IPS-15b (cell line): ENCODE measurements around the gene SLCO2A1.

Source experiments
- H3K27me3 ChIP-seq: one replicate; pipeline ENCODE4 v1.6.1; 2013; ENCODE audit warnings: low read length; ENCODE audit not compliant: control insufficient read depth, insufficient read depth
- H3K36me3 ChIP-seq: one replicate; pipeline ENCODE4 v1.6.1; 2013; ENCODE audit warnings: low read length; ENCODE audit not compliant: control insufficient read depth, insufficient read depth
- H3K4me1 ChIP-seq: one replicate; pipeline ENCODE4 v1.6.1; 2013; ENCODE audit warnings: mild to moderate bottlenecking, low read length; ENCODE audit not compliant: control insufficient read depth, insufficient read depth
- H3K4me3 ChIP-seq: one replicate; pipeline ENCODE4 v1.5.1; 2013; ENCODE audit warnings: low read depth, low read length
- H3K9ac ChIP-seq: one replicate; pipeline ENCODE4 v1.6.1; 2013; ENCODE audit warnings: low read depth, mild to moderate bottlenecking, low read length
- H3K9me3 ChIP-seq: one replicate; pipeline ENCODE4 v1.6.1; 2013; ENCODE audit warnings: mild to moderate bottlenecking, low read length; ENCODE audit not compliant: control insufficient read depth, insufficient read depth

SLCO2A1 gene

GRCh38 chr3:133992951-133993620 is 36.6 kb downstream of the SLCO2A1 start:
- Histone ChIP-seq H3K27me3 (peaks cover 37% of the 10 kb centered on the region), H3K9ac (no peak overlapping the region), H3K4me1 (peaks cover 26% of the 10 kb centered on the region), H3K4me3 (no peak overlapping the region), H3K36me3 (no peaks in the 10 kb centered on the region), H3K9me3 (no peaks in the 10 kb centered on the region)

- no peaks in the 10 kb centered on the region for H3K36me3 ChIP-seq
- H3K9me3 ChIP-seq = no peaks in the 10 kb centered on the region
- no peak overlapping the region for H3K4me3 ChIP-seq
- peaks cover 28% of the 10 kb centered on the region for H3K4me1 ChIP-seq
- H3K9ac ChIP-seq = no peak overlapping the region
- H3K27me3 ChIP-seq = peaks cover 32% of the 10 kb centered on the region
Observed at GRCh38 chr3:133992381-133992780, 37.3 kb downstream of the SLCO2A1 start.

- Histone ChIP-seq H3K9ac (no peak overlapping the region), H3K27me3 (peaks cover 26% of the 10 kb centered on the region), H3K9me3 (no peaks in the 10 kb centered on the region), H3K4me1 (peaks cover 29% of the 10 kb centered on the region), H3K4me3 (no peak overlapping the region), H3K36me3 (no peaks in the 10 kb centered on the region)
Observed at GRCh38 chr3:133991637-133992036, 38.1 kb downstream of the SLCO2A1 start.

- Histone ChIP-seq H3K36me3 (no peaks in the 10 kb centered on the region), H3K4me1 (peaks cover 25% of the 10 kb centered on the region), H3K9ac (no peak overlapping the region), H3K4me3 (no peak overlapping the region), H3K27me3 (peaks cover 23% of the 10 kb centered on the region), H3K9me3 (no peaks in the 10 kb centered on the region)
Observed at GRCh38 chr3:133991209-133991608, 38.5 kb downstream of the SLCO2A1 start.

GRCh38 chr3:133989936-133990702 is 39.6 kb downstream of the SLCO2A1 start:
- Histone ChIP-seq H3K9me3 (no peaks in the 10 kb centered on the region), H3K4me1 (peaks cover 21% of the 10 kb centered on the region), H3K9ac (no peak overlapping the region), H3K27me3 (peaks cover 23% of the 10 kb centered on the region), H3K36me3 (no peaks in the 10 kb centered on the region), H3K4me3 (no peak overlapping the region)

- Histone ChIP-seq H3K9me3 (no peaks in the 10 kb centered on the region), H3K4me1 (peaks cover 23% of the 10 kb centered on the region), H3K9ac (no peak overlapping the region)
Observed at GRCh38 chr3:133988631-133989161, 41.0 kb downstream of the SLCO2A1 start.

GRCh38 chr3:133987948-133988484 is 41.7 kb downstream of the SLCO2A1 start:
- Histone ChIP-seq H3K36me3 (no peaks in the 10 kb centered on the region), H3K27me3 (peaks cover 15% of the 10 kb centered on the region), H3K4me1 (peaks cover 23% of the 10 kb centered on the region), H3K9ac (no peak overlapping the region), H3K9me3 (no peaks in the 10 kb centered on the region), H3K4me3 (no peak overlapping the region)

More at GRCh38 chr3:133988631-133989161, 41.0 kb downstream of the SLCO2A1 start:
- Histone ChIP-seq H3K4me3 (no peak overlapping the region), H3K36me3 (no peaks in the 10 kb centered on the region), H3K27me3 (peaks cover 15% of the 10 kb centered on the region)

- Histone ChIP-seq H3K4me1 (peaks cover 21% of the 10 kb centered on the region), H3K27me3 (peaks cover 13% of the 10 kb centered on the region), H3K4me3 (no peak overlapping the region), H3K9ac (no peak overlapping the region), H3K9me3 (no peaks in the 10 kb centered on the region), H3K36me3 (no peaks in the 10 kb centered on the region)
Observed at GRCh38 chr3:133987136-133987535, 42.6 kb downstream of the SLCO2A1 start.

- Histone ChIP-seq H3K4me3 (no peak overlapping the region), H3K36me3 (no peaks in the 10 kb centered on the region), H3K9ac (no peak overlapping the region), H3K9me3 (no peaks in the 10 kb centered on the region), H3K27me3 (peaks cover 15% of the 10 kb centered on the region), H3K4me1 (peaks cover 21% of the 10 kb centered on the region)
Observed at GRCh38 chr3:133986311-133986710, 43.4 kb downstream of the SLCO2A1 start.

GRCh38 chr3:133984975-133985374 is 44.8 kb downstream of the SLCO2A1 start:
- H3K4me1 ChIP-seq = peaks cover 21% of the 10 kb centered on the region
- H3K36me3 ChIP-seq = no peaks in the 10 kb centered on the region
- no peaks in the 10 kb centered on the region for H3K9me3 ChIP-seq
- H3K9ac ChIP-seq = no peak overlapping the region
- H3K4me3 ChIP-seq = no peak overlapping the region
- H3K27me3 ChIP-seq = peaks cover 11% of the 10 kb centered on the region

- H3K9me3 ChIP-seq = no peaks in the 10 kb centered on the region
- H3K4me1 ChIP-seq = peaks cover 13% of the 10 kb centered on the region
- H3K27me3 ChIP-seq = peaks cover 8% of the 10 kb centered on the region
- H3K9ac ChIP-seq = no peak overlapping the region
- H3K4me3 ChIP-seq = no peak overlapping the region
- H3K36me3 ChIP-seq = no peaks in the 10 kb centered on the region
Observed at GRCh38 chr3:133983576-133984560, 45.9 kb downstream of the SLCO2A1 start.
